ENCODE results near the gene RPL29.
A peak's percentile ranks its signal among the peaks of the same experiment; 100 is the strongest.

The RPL29 gene

DNA sequence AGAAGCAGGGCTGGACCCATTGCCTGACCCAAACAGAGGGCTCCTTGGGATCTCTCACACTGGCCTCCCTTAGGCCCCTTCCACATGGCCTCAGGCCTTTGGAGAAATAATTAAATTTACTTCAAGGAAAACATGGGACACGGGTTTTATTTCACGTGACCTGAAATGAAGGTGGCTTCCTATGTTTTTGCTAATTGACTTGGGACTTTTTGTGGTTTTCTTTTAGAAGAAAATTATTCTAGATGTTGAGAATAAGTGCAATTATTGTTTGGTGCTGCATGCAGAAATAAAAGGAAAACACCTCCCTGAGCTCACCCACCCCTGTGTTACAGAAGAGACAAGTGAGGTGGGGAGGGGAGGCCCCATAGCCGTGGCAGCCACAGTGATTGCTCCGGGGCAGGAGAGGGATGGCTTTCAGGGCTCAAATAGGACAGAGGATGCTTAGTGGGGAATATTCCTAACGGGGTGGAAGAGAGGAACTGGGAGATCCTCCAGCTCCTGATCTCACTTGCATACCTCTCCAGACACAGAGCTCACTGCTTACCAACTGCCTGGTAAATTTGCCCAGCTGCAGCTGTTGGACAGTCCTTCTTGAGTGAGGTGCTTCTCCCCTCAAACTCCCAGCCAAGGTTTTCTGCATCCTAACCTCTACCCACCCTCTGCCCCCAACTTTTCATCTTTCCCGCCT, 29.2 kb upstream of the RPL29 start:
- DNase-seq = no peak

DNA sequence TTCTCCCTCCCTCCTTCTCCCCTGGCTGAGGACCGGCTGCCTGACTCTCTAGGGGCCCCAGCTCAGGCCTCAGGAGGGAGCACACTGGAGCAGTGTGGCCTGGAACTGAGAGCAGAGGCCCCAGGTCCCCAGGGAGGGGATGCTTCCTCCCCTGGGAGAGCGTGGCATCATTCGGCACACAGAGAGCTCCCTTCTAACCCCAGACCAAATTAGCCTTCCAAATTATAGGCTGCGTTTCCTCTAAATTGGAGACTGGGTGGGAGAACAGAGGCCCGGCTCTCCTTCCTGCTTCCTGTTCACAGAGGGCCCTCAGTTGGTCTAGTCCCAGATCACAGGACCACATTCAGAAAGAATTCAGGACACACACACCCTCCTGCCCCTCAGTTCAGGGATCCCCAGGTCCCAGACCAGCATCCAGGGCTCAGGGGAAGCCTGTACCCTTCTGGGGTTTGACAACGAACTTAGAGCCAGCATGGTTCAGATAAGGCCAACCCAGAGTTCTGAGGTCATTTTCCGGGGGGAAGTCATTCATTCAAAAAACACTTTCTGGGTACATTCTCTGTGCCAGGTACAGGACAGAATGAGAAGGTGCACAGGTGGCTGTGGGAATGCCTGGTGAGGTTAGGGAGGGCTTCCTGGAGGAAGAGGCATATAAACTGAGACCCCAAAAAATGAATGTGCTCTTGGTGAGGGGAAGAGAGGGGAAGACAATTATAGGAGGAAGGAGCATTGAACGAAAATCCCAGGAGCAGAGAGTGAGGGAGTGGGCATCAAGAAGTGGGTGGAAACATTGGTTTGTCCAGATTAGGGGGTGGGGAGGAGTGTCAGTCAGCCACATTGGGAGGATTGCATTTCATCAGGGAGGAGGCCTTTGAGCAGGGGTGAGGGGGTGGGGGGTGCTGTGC, 28.4 kb upstream of the RPL29 start:
- peak; percentile 38 to 67 for DNase-seq

DNA sequence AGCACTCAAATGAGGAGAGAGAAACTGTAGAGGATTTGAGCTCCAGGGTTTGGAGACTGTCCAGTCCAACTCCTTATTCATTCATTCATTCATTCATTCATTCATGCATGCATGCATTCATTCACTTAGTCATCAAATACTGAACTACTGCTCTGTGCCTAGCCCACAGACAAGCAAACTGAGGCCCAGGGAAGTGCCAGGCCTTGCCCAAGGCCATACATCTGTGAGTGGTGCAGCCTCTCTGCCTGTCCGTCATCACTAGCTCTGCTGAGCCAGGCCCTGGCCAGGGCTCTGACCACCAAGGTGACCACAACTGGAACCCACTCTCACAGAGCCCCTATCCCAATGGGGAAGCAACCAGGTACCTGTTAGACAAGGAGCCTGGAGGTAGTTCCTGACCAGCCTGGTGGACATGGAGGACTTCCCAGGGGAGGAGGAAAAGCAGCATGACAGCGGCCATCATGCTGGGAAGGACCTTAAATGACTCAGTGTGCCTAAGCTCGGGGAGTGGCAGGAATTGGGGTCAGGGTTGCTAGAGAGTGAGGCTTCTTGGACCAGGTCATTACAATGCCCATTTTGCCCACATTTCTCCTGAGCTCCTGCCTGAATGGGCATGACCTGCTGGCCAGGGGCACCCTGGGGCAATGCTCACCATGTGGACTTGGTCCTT, 27.5 kb upstream of the RPL29 start:
- no peak for DNase-seq

DNA sequence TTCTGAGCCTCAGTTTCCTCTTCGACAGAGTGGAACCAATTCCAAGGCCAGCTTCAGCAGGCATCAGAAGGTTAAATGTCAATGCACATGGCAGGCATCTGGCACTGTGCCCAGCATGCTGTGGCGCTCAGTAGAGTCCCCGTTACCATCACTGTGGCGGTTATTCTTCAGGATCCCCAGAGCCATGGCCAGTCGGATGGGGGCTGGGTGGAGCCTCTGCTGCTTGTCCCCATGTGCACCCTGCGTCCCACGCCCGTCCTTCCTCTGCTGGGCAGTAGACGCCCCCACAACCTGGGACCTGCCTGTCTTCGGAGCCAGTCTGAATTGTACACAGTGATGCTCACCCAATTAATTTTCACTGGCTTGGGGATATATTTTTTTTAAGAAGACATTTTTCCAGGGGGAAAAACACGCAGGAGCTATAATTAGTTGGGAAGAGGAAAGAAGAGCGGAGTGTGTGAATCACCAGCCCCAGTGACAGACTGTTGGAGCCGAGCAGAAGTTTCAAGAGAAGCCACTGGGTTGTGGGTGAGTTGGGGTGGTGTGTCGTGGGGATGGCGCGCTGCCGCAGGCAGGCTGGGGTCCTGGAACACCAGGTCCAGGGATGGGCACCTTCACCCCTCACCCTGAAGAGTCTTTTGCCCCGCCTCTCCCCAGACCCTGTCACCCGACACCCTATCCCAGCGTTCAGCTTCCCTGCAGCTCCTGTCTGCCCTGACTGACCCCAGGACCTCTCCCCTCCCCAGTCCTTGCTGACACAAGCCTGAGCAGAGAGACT, 26.8 kb upstream of the RPL29 start:
- DNase-seq = no peak

DNA sequence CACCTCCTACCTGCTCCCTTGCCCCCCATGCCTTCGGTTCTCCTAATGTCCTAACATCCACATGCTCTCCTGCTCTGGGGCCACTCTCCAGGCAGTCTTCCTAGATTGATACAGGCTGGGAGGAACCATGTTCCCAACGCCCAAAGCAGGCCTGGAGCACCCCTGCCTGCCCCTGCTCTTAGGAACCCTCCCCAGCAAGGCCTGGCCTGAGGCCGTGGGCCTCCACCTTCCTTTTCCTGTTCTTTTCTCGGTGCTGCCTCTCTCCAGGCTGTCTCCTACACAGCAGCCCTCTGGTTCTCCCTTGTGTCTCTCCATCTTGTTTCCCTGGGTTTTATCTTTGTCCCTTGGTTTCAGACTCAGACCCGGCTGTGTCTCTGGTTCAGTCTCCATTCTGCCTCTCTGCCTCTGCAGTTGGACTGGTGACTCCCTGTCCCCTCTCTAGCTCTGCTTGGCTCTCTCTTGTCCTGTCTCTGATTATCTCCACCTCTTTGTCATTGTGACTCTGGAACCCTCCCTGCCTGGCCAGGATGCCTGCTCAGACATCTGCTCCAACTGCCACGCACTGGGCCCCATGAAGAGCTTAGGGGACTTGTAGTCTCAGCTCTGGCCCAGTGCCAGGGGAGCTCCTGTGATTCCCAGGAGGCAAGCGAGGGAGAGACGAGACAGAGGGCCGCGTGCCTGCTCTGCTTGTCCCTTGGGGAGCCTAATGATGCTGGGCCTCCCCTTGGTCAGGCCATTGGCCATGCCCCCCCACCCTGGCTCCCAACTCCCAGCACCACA, 26.0 kb upstream of the RPL29 start:
- DNase-seq = peak in 1 of 2 experiments; percentile 59

DNA sequence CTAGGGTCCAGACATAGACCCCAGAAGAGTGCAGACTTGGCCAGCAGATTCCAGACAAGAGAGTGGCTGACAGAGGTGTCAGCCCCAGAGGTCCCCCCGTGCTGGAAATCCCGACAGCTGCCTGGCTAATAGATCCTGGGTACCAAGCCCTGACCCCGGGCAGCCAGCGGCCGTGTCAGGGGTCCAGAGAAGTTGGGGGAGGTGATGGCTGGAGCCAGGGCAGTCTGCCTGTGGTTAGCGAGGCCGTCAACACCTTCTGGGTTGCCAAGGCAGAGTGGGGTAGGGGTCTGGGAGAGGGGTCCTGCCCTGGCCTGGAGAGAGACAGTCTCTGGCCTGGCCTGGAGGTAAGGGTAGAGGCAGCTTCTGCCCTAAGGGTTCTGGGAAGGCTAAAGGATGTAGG, 25.1 kb upstream of the RPL29 start:
- DNase-seq = no peak

DNA sequence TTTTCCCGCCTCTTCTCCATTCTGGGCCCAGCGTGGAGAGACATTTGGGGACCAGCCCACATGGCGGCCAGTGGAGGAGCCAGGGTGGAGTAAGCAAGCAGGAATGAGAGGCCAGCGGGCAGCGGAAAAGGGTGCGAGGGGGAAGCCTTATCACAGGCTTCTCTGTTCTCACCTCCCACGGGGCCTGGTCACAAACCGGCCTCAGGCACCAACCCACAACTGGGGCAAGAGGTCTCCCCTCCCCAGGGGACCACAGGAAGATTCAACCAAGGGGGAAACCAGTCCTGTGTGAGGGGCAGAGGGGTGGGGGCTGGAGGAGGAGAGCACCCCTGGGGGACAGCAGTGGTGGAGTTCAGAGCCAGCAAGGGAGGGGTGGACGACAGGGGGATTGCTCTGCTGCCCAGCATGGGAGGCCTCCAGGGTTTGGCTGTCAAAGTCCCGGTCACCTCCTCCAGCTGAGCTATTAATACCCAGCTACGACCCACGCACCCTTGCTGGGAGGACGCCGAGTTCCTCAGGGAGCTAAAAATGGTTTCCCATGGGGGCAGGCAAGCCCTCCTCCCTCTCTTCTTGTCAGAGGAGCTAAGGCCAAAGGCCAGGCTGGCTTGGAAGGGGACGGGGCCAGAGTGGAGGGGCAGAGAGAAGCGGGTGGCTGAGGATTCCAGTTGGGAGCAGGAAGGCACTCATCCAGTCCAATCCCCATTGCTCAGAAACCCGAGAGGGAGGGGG, 23.8 kb upstream of the RPL29 start:
- DNase-seq = no peak

DNA sequence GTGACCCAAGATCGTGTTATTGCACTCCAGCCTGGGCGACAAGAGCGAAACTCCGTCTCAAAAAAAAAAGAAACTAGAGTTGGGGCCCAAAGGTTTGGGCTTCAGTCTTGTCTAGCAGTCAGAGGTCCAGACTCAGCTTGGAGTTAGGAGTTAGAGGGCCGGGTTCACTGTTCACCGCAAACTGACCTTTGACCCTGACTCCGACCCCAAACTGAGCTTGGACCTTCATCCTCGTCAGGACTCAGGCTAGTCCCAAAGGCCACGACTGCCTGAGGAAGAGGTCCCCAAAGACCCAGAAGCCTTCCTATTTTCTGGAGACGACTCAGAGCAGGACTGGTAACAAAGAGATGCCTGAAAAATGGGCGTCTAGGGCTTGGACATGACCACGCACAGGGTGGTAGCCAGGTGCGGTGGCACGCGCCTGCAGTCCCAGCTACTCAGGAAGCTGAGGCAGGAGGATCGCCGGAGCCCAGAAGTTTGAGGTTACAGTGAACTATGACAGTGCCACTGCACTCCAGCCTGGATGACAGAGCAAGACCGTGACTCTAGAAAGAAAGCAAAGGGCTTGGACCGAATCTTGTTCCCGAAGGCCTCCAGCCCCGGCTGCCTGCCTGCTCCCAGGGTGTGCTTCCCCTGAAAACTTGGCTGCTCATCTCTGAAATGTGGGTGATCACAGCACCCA, 22.8 kb upstream of the RPL29 start:
- DNase-seq = no peak

DNA sequence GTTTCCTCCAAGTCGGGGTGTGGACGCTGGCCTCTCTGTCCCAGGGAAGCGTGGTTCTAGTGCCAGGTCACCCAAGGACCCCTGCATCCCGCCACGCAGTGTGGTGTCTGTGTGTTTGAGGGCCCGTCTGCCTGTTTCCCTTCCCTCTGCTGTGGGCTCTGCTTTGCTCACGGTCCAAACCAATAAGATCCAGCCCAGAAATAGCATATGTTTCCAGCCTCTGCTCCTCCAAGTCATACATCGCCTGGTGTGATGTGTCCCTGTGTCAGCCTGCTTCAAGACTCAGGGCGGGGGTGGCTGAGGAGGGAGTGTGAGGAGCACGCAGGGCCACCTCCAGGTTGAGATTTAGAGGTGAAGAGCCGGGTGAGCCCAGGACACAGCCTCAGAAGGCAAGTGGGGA, 21.9 kb upstream of the RPL29 start:
- DNase-seq = no peak

DNA sequence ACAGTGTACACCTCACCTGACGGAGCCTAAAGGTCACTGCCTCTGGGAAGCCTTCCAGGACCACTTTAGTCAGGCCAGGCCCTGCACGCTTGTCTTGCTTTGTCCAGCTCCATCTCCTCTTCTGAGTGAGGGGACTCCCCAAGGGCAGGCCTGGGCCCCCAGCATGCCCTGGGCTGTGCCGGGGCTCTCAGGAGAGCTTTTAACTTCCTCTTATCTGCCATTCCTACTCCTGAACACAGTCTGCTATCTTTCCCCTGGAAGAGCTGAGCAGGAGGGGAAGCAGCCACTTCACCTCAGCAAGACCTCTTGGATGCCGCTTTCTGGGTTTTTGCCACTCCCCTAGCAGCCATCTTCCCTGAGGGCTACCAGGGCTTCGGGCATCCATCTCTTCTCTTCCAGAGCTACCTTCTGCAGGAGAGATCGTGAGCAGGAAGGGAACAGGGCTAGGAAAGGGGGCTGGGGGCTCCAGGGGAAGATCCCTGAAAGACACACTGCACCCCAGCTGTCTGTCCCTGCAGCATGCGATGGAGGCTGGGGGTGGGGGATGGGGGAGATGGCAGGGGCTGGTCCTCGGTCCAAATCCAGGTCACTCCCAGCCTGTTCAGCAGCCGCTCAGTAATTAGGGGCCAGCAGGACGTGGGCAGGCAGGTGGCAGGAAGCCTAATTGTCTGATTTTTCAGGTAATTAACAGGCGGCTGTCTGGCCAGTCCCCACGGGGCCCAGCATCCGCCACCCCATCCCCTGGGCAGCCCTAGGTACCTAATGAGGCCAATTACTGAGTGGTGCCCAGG, 19.9 kb upstream of the RPL29 start:
- no peak for DNase-seq

DNA sequence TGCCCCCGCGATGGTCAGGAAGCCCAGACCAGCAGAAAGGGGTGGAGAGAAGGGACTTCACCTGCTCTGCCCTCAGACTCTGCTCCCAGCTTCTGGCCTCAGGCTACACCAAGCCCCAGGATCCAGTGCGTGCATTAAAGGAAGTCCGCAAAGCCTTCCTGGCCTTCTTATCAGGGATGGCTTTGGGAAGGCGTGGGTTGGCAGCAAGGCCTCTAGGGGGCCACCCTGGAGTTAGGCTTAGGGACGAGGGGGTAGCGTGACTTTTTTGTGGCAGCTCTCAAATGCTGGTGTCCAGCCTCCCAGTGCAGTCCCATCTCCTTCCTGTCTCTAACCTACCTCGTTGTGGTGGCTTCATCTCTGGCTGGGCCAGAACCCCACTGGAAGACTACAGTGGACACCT, 18.9 kb upstream of the RPL29 start:
- peak in 1 of 2 experiments; percentile 44 for DNase-seq

DNA sequence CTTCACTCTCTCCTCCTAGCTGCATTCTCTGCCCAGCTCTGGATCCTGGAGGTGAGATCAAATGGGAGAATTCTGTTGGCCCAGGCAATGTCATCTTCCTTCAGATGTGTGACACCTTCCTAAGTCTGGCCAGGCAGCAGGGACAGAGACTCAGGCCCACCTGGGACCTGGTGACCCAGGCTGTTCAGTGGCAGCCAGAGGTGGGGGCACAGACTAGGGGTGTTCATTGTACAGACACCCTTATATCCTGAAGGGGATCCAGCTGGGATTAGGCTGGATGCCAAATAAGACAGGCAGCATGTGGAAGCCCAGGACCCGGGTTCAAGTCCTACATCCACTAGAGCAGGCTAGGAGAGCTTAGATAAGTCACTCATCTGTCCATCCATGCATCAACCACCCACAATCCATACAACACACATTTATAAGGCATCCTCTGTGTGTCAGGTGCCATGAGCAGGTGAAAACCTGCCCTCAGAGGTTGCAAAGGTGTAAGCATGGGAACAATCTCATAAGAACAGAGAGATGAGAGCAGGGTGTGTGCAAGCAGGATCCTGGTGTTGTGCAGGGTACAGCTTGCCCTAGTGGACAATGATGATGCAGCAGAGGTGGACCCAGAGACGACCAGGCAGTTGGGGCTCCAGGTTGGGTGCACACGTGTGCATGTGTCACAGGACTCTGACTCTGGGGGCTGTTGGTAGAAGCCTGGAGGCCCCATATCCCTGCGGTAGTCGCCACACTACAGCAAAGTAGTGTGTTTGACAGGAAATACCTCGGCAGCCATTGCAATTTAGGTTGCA, 18.3 kb upstream of the RPL29 start:
- no peak for DNase-seq

DNA sequence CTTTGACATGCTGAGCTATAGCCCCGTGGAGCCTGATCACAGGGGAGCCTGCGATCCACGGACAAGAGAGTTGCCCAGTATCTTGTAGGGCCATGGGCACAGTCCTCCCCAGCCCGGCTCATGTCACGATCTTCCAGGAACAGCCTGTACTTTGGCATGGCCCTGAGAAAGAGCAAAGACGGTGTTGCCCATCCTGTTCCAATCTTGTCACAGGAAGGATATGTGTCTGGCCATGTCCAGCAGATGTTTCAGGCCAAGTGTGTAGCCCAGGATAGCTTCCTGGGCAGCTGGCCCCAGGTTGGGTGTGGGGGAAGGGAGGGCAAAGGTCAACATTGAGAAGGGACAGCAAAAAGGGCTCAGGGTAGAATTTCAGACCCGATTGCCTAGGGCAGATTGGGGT, 17.0 kb upstream of the RPL29 start:
- DNase-seq = no peak

DNA sequence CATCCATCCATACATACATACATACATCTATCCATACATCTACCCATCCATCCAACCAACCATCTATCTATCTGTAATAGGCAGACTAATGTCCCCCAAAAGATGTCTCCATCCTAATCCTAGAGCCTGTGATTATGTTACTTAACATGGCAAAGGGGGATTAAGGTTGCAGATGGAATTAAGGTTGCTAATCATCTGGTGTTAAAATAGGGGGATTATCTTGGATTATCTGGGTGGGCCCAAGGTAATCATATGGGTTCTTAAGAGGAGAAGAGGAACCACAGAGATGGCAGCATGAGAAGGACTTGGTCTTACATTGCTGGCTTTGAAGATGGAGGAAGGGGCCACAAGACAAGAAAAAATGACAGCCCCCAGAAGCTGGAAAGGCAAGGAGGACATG, 14.7 kb upstream of the RPL29 start:
- DNase-seq = no peak

DNA sequence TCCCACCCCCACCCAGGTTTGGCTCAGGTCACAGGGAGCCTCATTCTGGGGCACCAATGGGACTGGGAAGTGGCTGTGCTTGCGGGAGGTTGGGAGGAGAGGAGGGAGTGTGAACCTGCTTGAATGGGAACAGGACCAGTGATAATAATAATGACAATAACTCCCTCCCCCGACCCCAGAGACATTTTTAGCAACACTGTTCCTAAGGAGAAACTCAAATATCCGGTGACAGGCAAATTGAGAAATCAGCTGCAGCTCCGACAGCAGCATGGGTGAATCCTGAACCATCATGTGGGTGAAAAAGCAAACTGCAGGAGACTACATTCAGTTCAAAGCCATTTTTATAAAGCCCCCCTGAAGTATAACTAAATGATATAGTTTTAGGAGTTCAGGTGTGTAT, 11.6 kb upstream of the RPL29 start:
- DNase-seq = no peak

DNA sequence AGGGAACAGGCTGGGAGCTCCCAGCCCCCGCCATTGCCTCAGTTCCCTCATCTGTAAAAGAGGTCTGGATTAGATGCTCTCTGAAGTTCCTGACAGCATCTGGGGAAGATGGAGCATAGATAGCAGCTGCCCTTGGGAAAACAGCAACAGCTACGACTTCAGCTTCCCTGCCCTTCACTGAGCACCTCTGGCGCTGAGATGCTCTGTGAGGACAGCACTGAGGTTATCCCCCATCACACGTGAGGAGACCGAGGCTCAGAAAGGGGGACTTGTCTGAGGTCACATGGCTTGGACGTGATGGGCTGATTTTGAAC, 11.1 kb upstream of the RPL29 start:
- DNase-seq = no peak

DNA sequence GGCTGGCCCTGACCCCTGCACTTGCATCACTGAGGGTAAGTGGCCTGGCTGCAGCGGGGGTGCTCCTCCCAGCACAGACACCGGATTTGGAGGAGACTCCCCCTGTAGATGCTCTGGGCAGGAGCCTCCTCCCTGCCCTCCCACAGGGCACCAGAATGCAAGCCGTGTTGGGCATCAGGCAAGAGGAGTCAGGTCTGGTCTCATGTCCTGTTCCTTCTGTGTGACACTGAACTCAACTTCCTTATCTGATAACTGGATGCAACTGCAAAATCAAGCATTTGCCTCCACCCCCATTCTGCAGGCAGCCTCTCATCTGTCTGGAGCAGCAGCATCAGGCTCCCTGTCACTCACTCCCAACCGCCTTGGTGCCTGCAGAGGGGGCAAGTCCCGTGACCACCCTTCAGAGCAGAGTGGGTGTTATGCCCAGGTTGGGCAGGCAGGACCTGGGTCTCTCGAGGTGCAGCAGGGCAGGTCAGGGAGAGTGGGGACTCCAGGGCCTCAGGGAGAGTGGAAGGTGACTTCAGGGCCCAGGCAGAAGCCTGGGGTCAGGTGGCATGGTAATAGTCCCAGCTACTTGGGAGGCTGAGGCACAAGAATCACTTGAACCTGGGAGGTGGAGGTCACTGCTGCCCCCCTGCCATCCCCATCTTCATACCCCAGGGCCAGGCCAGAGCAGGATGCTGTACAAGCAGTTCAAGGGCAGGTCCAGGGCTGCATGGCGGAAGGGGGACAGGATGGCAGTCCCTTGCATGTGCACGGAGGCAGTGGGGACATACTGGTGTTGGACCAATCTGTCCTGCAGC, 10.5 kb upstream of the RPL29 start:
- DNase-seq = no peak

DNA sequence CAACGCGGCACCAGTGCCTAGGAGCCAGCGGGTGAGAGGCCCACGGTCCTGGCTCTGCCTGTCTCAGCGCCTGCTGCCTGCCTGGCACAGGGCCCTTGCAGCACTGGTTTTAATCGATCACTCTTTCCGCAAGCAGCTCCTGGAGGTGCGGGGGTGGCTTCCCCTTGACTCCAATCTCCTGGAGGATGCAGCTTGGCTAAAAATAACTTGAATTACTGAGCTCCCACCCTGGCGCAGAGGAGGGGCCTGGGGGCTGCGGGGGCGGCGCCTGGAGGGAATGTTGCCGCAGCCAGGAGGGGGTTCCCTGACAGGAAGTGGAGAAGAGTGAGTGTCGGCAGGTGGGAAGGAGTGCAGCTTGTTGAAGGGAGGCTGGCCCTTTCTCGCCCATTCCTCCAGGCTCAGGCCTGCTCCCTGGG, 9.9 kb upstream of the RPL29 start:
- no peak for DNase-seq

Measured in NCI-H526 (cell line).